NB4 (cell line): ENCODE results near the gene FREM1.
"Not testable (repeated sequence)": the region's sequence is repeated elsewhere in the genome, so short reads cannot be mapped to it uniquely, and the experiment has no call there.

Experiments
- DNase-seq: peaks from one replicate; pipeline ENCODE4 v3.0.0; 2010; ENCODE audit warnings: low read depth
- H3K4me3 ChIP-seq: one replicate; pipeline ENCODE4 v1.5.1; 2011; ENCODE audit warnings: mild to moderate bottlenecking, low read depth, low read length, moderate library complexity
- MAX ChIP-seq: IDR thresholded peaks from 2 replicates; pipeline ENCODE4 v1.6.1; 2011; ENCODE audit warnings: low read depth, low read length
- MYC ChIP-seq: IDR thresholded peaks from 2 replicates; pipeline ENCODE4 v1.6.1; 2011; ENCODE audit warnings: low read depth, low read length
- POLR2A ChIP-seq: IDR thresholded peaks from 2 replicates; pipeline ENCODE4 v1.6.1; 2011; ENCODE audit warnings: mild to moderate bottlenecking; ENCODE audit not compliant: insufficient read length; ENCODE audit errors: extremely low read depth
- TF ChIP-seq, protein P1 (sequence below): IDR thresholded peaks from one replicate; pipeline ENCODE4 v1.5.1; 2012; ENCODE audit warnings: low read depth, low read length

The FREM1 gene

GRCh38 chr9:14935106-14935751, 25.0 kb upstream of the FREM1 start:
- DNase-seq, result no peak
- no peak overlapping the region for H3K4me3 ChIP-seq
- TF ChIP-seq MAX, result no peak
- TF ChIP-seq, protein P1, sequence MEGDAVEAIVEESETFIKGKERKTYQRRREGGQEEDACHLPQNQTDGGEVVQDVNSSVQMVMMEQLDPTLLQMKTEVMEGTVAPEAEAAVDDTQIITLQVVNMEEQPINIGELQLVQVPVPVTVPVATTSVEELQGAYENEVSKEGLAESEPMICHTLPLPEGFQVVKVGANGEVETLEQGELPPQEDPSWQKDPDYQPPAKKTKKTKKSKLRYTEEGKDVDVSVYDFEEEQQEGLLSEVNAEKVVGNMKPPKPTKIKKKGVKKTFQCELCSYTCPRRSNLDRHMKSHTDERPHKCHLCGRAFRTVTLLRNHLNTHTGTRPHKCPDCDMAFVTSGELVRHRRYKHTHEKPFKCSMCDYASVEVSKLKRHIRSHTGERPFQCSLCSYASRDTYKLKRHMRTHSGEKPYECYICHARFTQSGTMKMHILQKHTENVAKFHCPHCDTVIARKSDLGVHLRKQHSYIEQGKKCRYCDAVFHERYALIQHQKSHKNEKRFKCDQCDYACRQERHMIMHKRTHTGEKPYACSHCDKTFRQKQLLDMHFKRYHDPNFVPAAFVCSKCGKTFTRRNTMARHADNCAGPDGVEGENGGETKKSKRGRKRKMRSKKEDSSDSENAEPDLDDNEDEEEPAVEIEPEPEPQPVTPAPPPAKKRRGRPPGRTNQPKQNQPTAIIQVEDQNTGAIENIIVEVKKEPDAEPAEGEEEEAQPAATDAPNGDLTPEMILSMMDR, result no peak
- TF ChIP-seq POLR2A, result no peak
- TF ChIP-seq MYC, result no peak

DNA sequence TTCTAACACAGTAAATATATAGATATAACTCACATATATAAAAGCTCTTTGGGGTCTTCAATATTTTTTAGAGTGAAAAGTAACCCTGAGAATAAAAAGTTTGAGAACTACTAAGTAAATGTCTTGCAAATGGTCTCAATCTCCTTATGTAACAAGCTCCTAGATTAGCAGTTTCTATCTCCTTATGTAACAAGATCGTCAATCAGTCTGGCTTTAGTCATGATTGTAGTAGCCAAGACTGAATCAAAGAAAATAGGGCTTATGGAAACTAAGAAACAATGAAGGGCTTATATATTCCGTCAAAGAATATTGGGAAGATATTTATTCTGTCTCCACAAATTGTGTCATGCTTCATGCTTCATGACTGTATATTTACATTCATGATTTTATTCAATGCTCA, 22.4 kb upstream of the FREM1 start:
- no peak for TF ChIP-seq MYC
- no peak for TF ChIP-seq POLR2A
- no peak for DNase-seq

DNA sequence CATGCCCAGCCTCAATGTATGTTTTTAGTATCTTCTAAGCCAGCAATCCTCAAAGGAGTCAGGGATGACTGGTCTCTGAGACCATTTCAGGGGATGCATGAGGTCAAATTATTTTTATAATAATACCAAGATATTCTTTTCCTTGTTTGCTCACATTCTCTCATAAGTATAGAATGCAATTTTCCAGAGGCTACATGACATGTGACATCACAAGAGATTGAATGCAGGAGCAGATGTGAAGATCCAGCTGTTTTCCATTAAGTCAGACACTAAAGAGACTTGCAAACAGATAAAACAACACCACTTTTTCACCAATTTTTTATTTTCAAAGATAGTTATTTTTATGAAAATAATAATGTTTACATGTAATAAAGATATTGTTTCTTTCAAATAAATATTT, 22.0 kb upstream of the FREM1 start:
- no peak overlapping the region for H3K4me3 ChIP-seq
- DNase-seq, result no peak
- TF ChIP-seq POLR2A, result no peak
- no peak for TF ChIP-seq MAX
- TF ChIP-seq, protein P1, result no peak
- TF ChIP-seq MYC, result no peak

More for the DNA sequence above, 22.4 kb upstream of the FREM1 start:
- H3K4me3 ChIP-seq, result no peak overlapping the region

- H3K4me3 ChIP-seq, result no peak overlapping the region
- DNase-seq, result no peak
- TF ChIP-seq MAX (no peak), MYC (no peak), POLR2A (no peak)
- TF ChIP-seq, protein P1, result no peak
Measured at GRCh38 chr9:14926941-14927624, 16.9 kb upstream of the FREM1 start.

GRCh38 chr9:14924230-14925219, 14.3 kb upstream of the FREM1 start:
- peak; percentile 16 for DNase-seq
- TF ChIP-seq MAX (no peak), POLR2A (no peak), MYC (no peak)
- TF ChIP-seq, protein P1, result no peak
- H3K4me3 ChIP-seq, result no peak overlapping the region

DNA sequence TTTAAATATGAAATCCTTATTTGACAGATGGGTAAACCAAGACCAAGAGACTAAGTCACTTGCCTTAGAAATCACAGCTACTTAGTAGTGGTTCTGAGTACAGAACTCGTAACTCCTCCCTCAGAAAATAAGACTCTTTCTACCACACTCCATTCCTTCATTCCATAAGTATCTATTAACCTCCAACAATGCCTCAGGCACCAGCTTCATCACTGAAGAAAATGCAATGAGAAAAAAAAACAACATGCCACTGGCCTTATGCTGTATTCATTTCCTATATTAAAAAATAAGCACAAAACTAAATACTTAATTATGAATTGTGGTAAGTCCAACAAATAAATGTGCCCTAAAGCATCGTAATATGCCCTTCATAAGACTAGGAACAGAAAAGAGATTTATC, 13.5 kb upstream of the FREM1 start:
- DNase-seq, result no peak
- no peak for TF ChIP-seq POLR2A
- TF ChIP-seq, protein P1, result no peak
- H3K4me3 ChIP-seq, result no peak overlapping the region

GRCh38 chr9:14920805-14921204, 10.6 kb upstream of the FREM1 start:
- not testable (repeated sequence) for DNase-seq, H3K4me3 ChIP-seq
